Kidney capillary endothelial cell (primary cell): Measurements from ENCODE around the gene CORO2A.

ENCODE experiments used
- DNase-seq: peaks from one replicate; pipeline ENCODE4 v3.0.0-alpha.2; 2018; ENCODE audit warnings: low spot score

The CORO2A gene

DNA sequence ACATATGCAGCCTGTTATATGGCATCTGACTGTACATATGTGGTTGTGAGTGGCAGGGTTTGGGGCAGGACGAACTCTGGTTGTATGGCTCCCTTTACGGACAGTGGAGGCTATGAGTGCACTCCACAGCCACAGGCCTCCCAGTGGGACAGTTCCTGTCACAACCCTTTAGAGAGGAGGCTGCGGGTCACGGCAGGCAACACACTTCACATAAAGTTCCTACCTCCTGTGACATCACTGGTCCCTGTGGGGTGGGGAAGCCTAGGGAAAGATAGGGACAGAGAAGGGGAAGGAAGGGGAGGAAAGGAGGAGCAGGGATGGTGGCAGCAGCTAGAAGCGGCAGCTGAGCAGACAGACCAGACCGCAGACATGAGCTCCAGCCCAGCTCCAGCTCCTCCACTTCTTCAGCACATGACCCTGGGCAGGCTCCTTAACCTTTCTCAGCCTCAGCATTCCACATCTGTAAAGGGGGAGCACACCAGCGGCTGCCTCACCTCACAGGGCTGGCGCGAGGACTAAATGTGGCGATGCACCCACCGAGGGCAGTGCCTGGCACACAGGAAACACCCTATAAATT lies 27.4 kb upstream of the CORO2A start:
- DNase-seq = no peak

DNA sequence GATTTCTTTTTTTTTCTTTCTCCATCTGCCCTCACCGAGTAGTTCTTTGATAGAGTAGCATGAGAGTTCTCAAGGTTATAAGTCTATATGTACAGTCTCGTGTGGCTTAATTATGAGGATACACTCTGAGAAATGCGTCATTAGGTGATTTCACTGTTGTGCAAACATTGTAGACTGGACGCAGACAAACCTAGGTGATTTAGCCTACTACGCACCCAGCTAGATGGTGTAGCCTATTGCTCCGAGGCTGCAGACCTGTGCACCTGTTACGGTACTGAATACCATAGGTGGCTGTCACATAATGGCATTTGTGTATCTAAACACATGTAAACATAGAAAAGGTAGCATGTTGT lies 26.9 kb upstream of the CORO2A start:
- DNase-seq = no peak

GRCh38 chr9:98218562-98219363 lies 26.3 kb upstream of the CORO2A start:
- no peak for DNase-seq

DNA sequence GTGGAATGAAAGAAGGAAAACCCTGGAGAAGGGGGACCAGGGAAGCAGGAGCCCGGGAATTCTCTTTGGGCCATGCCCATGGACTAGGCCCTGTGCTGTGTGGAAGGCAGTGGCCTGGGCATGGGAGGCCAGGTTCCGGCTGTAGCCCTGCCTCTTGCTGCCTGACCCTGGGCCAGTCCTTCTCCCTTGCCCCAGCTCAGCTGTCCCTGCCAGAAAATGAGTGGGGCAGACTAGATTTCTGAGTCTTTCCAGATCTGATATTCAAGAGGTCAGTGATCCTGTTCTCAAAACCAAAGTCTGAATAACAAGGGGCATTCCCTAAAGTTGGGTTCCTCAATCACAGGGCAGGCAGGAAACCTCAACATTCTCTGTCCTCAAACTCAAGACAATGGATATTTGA lies 24.8 kb upstream of the CORO2A start:
- DNase-seq = no peak

DNA sequence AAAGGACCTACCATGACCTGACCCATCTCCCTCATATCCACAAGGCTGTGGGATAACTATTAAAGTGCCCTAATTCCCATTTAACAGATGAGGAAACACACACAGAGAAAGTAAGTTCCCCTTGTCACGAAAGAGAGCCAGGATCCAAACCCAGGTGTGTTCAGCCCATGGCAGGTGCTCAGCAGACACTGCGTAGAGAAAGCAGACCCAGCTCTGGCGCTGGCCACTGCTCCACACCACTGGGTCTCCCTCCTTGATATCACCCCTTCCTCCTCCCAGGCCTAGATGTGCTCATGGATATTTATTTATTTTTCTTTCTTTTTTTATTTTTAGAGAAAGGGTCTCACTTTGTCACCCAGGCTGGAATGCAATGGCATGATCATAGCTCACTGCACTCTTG lies 24.0 kb upstream of the CORO2A start:
- no peak for DNase-seq

- no peak for DNase-seq
Measured at GRCh38 chr9:98215821-98216220, 23.4 kb upstream of the CORO2A start.

DNA sequence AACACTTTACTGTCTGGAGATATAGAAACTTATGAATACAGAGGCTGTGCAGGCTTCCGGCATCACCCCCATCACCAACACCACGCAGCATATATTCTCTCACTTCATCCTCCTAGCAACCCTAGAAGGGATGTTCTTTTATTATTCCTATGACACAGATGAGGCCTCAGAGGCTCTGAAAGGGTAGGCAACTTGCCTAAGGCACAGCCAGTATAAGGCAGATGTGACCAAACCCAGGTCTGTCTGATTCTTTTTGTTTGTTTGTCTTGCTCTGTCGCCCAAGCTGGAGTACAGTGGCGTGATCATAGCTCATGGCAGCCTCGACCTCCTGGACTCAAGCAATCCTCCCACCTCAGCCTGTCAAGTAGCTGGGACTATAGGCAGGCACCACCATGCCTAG lies 22.8 kb upstream of the CORO2A start:
- no peak for DNase-seq

- DNase-seq = no peak
Measured at GRCh38 chr9:98214811-98215210, 22.4 kb upstream of the CORO2A start.

DNA sequence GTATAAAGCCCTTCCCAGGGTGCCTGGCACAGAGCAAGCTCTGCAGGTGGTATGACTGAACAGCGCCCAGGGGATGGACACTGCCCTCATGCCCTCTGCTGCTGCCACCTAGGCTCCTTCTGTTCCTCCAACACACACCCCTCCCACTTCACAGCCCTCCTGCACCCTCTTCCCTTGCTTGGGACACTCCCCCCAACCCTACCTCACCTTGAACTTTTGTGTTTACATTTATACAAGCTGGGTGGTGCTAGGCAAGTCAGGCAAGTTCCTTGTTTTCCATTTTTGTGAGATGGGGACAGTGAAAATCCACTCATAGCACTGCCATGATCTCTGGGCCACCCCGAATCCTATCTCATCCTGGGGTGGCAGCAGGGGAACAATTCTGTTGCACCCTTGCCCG lies 18.8 kb upstream of the CORO2A start:
- no peak for DNase-seq

DNA sequence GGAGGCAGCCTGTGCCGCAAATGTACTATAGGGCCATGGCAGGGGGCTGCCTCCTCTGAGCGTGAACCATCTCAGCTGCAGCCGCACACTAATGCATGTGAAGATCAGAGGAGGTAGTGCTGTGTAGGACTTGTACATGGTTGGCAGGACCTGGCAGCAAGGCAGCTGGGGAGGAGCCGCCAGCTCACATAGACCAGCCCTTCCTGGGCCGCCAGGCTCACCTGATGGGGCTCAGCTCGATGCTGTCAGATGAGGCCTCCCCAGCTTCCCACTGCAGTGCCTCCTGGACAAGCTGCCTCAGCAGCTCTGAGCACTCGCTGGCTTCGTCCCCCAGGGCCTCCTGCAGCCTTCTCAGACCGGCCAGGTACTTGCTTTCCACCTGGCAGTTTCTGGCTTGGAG lies 18.0 kb upstream of the CORO2A start:
- DNase-seq = no peak

- DNase-seq = no peak
Measured at GRCh38 chr9:98209530-98209929, 17.1 kb upstream of the CORO2A start.

GRCh38 chr9:98208635-98209034 lies 16.2 kb upstream of the CORO2A start:
- DNase-seq = no peak

- no peak for DNase-seq
Measured at GRCh38 chr9:98207606-98208005, 15.2 kb upstream of the CORO2A start.

DNA sequence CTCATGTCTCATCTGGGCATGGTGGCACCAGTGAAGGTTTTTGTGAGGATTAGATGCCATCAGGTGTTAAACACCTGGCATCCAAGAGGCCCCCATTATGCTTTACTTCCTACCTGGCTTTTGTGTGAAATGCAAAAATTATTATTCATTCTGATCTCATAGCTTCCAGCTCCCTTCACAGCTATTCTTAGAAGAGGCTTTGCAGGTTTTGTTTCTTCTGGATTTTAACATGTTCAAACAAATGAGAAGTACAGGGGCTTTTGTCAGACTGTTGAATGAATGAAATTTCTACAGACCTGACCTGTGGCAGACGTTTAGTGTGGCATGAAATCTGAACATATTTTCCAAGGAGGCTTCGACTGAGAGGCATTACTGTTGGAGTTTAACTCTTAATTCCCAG lies 14.3 kb upstream of the CORO2A start:
- DNase-seq = no peak

DNA sequence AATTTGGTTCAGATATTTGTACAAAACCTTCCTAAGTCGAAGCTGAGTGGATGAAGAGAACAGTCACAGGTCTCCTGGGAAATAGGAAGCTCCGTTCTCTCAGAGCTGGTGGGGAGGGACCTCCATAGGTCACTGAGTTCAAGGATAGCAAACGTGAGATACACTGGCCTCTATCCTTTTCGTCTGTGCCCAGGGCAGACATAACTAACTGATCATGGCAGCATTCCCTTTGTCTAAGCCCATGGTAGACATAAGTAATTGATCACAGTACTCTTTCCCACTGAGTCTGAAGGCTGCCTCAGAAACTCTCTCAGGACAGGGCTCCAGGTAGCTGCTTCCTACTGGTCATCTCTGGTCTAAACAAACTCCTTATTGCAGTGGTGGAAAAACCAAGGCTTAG lies 12.3 kb upstream of the CORO2A start:
- DNase-seq = no peak

- no peak for DNase-seq
Measured at GRCh38 chr9:98203153-98203552, 10.7 kb upstream of the CORO2A start.

- no peak for DNase-seq
Measured at GRCh38 chr9:98202252-98202651, 9.8 kb upstream of the CORO2A start.

DNA sequence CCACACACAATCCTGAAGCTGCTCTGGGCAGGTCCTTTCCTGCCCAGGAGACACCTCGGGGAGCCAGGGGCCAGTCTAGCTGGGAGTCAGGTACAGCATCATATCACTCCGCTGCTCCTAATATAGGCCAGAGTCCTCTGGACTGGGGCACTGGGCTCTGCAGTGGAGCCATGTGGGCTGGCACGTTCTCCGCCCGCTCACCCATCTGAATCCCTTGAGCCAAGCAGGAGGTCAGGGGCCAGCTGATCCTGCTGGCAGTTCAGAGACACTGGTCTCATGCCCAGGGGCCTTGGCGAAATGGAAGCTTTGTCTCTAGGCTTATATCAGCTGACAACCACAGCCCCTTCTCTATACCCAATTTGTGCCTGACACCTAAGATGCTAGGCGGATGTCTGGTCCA lies 9.3 kb upstream of the CORO2A start:
- DNase-seq = no peak

GRCh38 chr9:98201102-98201501 lies 8.7 kb upstream of the CORO2A start:
- no peak for DNase-seq

DNA sequence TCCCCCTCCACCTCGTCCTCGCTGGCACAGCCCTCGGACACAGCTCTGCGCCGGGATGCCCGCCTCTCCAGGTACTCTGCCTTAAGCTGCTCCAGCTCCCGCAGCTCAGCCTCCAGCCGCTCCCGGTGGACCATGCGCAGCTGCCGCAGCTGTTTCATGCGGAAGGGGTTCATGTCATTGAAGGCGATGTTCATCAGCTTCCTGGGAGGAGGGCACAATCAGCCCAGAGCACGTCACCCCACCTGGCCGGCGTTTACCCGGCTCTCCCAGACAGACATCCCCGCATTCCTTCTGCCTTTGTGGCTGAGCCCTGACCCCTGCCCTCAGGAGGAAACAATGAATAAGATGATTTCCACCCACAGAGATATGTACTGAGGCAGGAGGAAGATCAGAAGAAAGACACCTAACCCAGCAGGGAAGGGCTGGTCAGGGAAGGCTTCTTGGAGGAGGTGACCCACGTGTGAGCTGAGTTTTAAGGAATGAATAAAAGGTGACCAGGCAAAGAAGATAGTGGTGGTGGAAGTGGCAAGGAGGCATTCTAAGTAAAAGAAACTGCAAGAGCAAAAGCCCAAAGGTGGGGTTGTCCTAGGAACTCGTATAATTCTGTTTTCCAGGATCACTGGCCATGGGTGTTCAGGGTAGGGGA lies 7.1 kb upstream of the CORO2A start:
- no peak for DNase-seq

GRCh38 chr9:98195671-98196070 lies 3.2 kb upstream of the CORO2A start:
- DNase-seq = no peak

- DNase-seq = no peak
Measured at GRCh38 chr9:98193336-98193944, 1.0 kb upstream of the CORO2A start.
